HuH-7.5 (cell line): ENCODE data around the gene CCDC90B.

Experiments used
- DNase-seq: peaks from one replicate; pipeline ENCODE4 v3.0.0; 2011; ENCODE audit warnings: low spot score

CCDC90B gene

DNA sequence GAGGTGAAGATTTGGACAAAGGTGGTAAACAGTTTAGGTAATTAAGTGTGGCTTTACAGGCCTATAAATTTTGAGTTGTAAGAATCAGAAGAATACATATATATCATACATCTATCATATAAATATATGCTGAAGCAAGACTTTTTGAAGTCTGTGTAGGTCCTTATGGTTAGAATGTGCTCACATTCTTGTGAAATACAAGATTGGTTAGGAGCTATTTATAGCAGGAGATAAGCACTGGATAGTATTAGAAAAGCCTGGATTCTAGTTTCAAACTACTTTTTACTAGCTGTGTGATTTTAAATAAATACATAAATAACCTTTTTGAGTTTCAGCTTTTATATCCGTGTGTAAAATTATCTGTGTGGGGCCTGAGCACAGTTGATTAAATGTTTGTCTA, 50.3 kb downstream of the CCDC90B start:
- DNase-seq: no peak

DNA sequence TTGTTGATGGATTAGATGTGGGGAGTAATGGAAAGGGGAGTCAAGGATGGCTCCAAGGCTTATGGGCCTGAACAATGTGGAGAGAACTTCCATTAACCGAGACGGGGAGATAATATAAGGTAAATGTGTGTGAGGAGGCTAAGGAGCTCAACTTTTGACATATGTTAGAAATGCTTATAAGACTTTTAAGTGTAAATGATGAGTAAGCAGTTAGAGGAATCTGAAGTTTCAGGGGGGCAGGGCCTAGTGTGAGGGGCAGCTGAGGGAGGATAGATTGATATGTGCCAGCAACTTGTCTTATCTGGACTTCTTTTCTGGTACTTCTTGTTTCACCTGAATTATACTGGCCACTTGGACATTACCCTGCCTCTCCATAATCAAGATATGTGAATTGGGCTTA, 62.7 kb downstream of the CCDC90B start:
- no peak for DNase-seq

DNA sequence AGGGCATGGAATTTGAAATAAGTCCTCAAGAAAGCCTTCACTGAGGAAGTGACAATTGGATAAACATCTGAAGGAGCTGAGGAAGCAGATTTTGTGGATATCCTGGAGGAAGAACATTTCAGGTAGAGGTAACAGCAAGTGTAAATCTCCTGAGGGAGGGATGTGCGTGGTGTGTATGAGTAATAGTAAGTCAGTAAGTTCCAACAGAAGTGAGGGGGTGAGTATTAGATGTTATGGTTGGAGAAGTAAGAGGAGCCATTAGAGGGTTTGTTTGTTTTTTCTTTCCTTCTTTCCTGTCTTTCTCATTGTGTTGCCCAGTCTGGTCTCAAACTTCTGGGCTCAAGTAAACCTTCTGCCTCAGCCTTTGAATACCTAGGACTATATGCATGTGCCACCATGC, 63.7 kb downstream of the CCDC90B start:
- no peak for DNase-seq

DNA sequence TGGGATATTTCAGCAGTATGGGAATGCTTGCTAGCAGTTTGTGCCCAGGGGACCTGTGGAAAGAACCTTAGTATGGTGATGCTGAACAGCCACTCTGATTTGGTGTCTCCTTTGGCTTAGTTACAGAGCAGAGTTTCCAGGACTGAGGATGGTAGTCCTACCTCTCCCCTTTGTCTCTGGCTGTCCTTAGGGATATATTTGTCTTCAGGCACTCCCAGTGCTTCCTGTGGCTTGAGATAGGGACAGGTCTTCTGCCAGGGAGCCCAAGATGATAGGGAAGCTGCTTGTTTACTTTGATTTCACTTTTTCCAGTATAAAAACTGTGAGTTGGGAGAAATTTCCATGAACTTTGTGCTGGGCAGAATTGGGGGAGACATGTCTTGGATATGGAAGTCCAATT, 64.5 kb downstream of the CCDC90B start:
- DNase-seq: no peak

DNA sequence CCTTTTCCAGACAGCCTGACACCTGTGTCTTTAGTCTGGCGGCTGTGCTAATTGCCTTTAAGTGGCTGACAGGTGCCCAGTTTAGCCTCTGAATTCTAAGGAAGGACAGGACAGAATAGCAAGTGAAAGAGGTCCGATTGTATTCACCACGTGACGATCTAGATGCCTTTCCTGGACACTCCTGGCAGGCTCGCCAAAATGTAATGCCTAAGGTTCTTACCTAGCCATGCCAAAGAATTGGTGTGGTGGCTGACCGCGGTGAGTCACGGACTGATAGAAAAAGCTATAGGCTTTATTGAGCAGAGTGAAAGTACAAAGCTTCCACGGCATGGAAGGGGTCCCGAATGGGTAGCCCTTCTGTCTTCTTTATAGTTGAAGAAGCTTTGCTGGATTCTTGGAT, 65.9 kb downstream of the CCDC90B start:
- no peak for DNase-seq

DNA sequence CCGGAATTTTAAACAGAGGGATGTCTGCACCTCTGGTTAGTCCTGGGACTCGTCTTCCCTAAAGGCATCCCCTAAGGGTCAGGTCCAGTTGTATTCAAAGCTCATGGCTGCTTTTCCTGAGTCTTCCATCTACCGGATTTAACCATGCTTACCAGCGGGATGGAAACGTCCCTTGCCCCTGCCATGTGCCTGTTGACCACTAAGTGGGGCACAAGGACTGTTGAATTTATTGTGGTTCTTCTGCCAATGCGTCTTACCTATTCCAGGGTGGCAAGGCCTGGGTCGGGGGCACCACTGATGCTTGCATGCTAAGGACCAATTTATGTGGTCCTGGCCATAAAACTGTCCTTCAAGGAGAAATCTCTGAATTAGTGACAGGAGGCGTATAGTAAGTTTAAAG, 67.1 kb downstream of the CCDC90B start:
- no peak for DNase-seq
